Upper lobe of left lung (tissue), 4 donors: ENCODE data around the gene PARVB.

Experiments used
- POLR2A ChIP-seq, 4 donors: fragments of 450-650 bp; IDR thresholded peaks; one replicate each; pipeline ENCODE4 v1.5.1; 2016 to 2017; ENCODE audit warnings: antibody characterized with exemption in 4 of 4, mild to moderate bottlenecking in 2 of 4
- TF ChIP-seq, protein P1 (sequence below), 6 experiments: fragments of 450-650 bp in 4 of 6; fragments of 200-600 bp in 2 of 6; sonication (generic) in 2 of 6; IDR thresholded peaks; one replicate each; pipeline ENCODE4 v1.5.1; 2016 to 2019; ENCODE audit warnings: antibody characterized with exemption in 6 of 6

DNA sequence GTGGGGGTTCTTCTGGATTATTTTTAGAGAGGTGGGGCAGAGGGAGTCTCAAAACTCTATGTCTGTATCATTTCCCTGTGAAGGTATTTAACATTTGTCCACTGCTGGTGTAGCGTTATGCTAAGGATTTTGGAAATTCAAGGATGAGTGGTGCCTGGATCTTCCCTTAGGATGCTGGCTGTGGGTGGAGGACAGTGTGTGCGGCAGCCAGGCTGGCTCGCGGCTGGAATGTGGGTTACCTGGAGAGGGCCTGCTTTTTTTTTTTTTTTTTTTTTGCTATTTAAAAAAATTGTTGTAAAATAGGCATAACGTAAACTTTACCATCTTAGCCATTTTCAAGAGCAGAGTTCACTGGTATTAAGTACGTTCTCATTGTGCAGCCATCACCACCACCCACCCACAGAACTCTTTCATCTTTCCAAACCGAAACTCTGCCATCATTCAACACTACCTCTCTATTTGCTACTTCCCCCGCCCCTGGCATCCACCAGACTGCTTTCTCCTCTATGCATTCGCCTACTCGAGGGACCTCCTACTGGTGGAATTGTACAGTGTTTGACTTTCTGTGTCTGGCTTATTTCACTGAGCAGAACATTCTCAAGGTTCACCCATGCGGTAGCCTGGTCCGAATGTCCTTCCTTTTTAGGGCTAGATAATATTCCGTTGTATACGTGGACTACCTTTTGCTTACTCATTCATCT, 67.1 kb downstream of the PARVB start:
- no peak for TF ChIP-seq POLR2A (IDR thresholded peaks at IDR 0.05)
- TF ChIP-seq, protein P1, sequence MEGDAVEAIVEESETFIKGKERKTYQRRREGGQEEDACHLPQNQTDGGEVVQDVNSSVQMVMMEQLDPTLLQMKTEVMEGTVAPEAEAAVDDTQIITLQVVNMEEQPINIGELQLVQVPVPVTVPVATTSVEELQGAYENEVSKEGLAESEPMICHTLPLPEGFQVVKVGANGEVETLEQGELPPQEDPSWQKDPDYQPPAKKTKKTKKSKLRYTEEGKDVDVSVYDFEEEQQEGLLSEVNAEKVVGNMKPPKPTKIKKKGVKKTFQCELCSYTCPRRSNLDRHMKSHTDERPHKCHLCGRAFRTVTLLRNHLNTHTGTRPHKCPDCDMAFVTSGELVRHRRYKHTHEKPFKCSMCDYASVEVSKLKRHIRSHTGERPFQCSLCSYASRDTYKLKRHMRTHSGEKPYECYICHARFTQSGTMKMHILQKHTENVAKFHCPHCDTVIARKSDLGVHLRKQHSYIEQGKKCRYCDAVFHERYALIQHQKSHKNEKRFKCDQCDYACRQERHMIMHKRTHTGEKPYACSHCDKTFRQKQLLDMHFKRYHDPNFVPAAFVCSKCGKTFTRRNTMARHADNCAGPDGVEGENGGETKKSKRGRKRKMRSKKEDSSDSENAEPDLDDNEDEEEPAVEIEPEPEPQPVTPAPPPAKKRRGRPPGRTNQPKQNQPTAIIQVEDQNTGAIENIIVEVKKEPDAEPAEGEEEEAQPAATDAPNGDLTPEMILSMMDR (IDR thresholded peaks at IDR 0.05) = no peak
